Stimulated activated CD8-positive, alpha-beta memory T cell treated with anti-CD3 and anti-CD28 coated beads, Interleukin-7, amount 100 ng/mL, for 4 hours (primary cell): ENCODE data around the gene COX20.

Experiments used
- DNase-seq, 2 donors: peaks; one replicate each; pipeline ENCODE4 v3.0.0-alpha.2; 2020; ENCODE audit warnings: low read depth in 2 of 2

Gene COX20

DNA sequence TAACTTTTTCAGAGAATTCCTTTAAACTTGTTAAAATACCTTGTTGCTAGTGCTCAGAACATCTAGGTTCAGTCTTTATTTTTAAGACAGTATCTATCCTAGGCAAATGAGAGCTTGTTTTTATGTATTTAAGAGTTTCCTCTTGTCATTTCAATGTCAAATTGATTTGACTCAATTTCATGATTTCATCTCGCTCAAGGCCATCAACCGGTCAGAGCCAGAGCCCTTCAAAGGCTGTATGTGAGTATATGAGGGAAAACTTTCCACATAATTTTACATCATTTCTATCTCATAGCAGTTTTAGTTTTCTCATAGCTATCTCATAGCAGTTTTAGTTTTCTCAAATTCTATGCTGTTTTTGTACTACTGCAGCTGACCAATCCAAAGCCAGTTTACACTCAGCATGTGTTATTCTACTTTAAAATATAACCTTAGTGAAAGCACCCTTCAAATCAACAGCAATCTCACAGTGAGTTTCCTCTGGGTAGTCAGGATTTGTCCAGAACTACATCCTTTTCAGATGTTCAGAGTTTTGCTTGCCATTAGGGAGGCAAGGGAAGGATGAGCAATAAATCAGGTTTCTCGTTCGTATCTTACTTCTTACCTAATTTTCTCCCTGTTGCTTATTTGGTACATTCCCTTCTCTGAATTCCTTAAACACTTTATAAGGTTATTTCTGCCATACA lies 16.2 kb downstream of the COX20 start:
- no peak for DNase-seq

DNA sequence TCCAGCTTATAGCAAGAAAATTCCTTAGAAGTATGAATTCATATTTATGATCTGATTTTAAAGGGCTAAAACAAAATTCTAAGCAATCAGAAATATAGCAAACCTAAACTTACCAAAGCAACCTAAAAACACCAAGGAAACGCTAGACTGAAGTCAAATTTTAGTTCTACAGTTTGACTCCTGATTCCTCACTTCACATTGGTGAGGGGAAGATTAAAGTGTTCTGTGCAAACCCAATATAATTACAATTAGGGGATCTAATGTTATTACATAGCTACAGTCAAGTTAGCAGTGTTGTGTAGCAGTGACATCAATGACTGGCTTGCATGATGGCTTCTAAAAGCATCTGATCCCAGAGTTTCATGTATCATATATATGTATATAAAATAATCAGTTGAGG lies 17.2 kb downstream of the COX20 start:
- no peak for DNase-seq

DNA sequence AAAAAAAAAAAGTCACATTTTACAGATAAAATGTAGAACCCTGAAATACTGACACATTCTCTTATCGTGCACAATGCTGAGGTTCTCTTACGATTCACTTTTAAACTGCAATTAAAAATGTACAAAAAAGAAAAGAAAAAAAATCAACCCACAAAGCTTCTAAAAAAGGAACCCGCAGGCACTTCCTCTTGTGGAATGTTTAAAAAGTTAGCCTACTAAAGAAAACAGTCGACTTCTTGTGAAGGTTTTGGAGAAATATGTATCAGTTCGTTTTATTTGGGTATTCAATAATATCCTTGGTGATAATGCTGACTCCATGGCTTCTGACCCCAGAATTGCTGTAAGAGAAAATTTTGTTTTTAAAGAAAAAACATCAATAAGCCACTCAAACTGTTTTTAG lies 18.7 kb downstream of the COX20 start:
- DNase-seq: no peak

DNA sequence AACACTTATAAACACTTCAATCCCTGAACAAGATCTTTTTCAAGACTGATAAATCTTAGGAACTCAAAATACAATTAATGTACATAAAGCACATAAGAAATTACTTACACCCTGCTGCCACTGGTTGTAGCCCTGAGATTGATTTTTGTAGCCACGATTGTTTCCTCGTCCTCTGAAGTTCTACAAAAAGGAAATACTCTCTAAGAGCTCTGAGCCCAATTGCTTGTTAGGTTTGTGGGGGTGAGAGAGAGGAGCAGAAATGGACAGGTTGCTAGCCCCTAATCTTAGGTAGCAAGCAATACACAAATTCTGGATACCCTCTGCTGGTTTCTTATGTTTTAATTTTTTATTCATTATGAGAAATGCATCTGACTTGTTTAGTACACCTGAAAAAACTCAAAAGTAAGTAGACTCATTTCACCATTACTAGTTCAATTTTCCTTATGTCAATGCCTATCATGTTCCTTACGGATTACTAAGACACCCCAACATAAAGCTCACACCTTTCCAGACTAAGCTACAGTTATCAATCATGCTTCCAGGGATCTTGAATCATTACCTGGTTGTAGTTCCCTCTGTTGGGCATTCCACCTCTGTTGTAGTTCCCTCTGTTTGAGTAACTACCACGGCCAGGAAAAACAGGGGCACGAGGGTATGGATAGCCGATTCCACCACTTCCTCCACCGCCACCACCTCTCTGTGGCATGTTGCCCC lies 19.6 kb downstream of the COX20 start:
- DNase-seq: no peak

DNA sequence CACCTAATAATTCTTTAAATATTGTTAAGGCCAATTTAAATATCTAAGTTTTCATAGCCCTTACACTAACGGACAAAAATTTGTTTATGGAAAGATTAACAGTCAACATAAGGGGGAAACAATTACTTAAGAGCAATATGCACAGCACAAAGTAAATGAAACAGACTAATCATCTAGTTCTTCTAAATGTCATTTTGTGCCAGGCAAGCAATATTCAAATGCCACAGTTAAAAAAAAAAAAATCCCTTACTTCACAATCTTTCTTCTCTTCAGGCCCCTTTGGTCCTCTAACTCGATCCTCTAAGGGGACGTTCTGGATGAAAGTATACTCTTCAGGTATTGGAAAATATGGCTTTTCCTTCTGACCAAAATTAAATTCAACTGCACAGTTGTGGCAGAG lies 22.3 kb downstream of the COX20 start:
- no peak for DNase-seq

DNA sequence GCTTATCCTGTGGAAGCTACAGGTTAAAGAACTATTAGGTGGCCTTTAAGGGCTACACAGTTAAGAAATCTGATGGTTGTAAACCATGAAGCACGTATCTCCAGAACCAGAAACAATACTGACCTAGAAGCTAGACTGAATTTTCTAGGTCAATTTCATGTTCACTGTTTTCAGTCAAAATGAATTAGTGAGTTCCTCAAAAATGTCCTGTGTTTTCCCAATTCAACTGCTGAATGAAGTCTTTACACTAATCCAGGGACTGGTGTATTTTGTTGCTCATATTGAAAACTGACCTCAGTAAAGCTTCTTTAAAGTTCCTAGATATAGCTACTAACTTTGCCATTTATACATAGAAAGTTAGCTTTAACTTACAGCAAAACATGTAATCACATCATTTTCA lies 22.9 kb downstream of the COX20 start:
- no peak for DNase-seq

DNA sequence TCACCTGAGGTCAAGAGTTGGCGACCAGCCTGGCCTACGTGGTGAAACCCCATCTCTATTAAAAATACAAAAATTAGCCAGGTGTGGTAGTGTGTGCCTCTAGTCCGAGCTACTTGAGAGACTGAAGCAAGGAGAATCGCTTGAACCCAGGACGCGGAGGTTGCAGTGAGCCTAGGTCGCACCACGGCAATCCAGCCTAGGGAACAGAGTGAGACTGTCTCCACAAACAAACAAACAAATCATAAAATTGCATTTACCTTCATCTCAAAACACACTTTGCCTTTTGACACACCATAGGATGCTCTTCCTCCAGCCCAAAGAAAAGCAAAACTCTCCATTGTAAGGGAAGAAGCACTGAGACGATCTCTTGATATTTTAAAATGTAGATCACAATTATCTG lies 24.6 kb downstream of the COX20 start:
- DNase-seq: no peak

DNA sequence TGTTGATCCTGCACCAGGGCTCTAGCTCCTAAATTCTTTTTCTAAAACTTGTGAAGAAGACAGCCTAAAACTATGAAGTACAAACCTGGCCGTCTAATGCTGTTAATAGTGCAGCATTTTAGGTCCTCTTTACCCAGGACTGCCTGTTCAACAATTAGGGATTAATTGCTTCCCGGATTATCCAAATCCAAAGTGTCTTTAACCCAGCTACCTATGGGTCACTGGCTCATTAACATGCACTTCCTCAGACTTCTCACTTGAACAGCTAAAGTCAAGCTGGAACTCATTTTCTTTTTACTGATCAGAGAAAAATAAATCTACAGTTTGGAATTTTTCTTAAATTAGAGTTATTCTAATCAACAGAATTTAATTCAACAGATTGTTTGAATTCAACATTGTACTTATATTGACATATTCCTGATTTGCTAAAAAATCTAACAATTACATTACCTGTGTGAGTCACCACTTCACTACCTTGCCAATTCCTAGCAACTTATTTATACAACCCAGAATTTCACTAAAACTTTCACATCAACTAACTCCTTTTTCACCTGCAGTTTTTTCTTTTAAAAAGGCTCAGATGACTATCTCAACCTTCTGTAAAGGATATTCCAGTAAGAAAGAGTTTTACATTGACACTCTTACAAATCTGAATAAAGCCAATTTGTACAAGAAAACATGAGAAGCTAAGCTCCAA lies 25.6 kb downstream of the COX20 start:
- DNase-seq: no peak

DNA sequence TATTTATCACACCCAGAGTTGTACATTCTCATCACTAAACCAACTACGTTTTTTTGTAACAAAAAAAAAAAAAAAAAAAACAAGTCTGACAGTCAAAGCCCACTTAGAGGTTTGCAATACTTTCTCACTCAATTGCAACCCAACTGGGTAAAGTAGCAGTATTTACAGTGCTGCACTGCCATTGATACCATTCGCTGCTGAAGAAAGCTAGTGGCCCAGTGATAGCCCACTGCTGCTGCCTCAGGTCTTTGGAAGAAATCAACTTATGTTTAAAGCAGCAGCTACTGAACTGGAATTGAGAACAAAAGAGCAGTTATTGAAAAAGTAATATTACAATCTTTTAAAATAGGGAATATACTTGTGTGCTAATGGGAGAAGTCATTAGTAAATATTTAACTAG lies 26.2 kb downstream of the COX20 start:
- DNase-seq: no peak

DNA sequence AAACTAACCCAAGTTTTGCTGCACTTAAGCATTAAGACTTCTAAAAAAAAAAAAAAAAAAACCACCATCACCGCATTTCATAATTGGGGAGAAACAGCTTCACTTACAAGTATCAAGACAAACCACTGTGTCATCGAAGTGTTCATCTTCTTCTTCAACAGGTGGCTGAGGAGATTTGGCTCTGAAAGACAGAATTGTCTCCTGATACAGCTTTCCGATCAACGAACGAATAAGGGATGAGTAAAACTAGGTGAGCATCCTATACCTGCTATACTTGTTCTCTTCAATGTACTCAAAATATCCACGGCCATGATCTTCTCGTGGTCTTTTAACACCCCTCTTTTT lies 26.9 kb downstream of the COX20 start:
- DNase-seq: no peak

DNA sequence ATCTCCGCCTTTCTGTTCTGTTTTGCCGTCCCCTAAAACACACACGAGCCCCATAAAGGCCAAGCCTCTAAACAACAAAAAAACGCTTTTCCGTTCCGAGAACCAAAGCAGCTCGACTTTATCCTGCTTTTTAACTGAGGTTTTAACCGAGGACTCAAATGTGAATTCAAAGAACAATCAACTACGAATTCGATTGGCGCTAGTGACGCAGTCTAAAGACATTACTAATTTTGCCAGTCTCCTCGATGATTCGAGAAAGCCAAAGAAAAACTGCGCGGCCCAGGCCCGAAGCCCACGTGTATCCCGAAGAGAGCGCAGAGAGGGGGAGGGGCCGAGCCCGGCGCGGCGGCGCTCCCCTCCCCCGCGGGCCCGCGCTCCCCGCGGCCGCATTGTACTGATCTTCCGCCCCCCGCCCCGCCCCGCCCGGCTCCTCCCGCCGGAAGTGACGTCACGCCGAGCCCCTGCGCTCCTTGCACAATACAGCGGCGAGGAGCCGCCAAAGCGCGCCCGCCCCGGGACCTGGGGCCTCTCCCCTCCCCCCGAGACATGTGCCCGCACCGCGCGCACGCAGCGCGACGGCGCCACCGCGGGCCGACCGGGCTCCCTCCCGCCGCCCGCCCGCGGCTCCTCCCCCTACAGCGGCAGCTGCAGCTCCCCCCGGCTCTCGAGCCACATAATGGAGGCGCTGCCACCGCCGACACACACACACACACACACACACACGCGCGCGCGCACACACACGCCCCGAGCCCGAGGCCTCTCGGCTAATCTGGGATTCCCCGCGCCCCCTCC lies 27.4 kb downstream of the COX20 start:
- DNase-seq: peak; percentile 96 to 98

DNA sequence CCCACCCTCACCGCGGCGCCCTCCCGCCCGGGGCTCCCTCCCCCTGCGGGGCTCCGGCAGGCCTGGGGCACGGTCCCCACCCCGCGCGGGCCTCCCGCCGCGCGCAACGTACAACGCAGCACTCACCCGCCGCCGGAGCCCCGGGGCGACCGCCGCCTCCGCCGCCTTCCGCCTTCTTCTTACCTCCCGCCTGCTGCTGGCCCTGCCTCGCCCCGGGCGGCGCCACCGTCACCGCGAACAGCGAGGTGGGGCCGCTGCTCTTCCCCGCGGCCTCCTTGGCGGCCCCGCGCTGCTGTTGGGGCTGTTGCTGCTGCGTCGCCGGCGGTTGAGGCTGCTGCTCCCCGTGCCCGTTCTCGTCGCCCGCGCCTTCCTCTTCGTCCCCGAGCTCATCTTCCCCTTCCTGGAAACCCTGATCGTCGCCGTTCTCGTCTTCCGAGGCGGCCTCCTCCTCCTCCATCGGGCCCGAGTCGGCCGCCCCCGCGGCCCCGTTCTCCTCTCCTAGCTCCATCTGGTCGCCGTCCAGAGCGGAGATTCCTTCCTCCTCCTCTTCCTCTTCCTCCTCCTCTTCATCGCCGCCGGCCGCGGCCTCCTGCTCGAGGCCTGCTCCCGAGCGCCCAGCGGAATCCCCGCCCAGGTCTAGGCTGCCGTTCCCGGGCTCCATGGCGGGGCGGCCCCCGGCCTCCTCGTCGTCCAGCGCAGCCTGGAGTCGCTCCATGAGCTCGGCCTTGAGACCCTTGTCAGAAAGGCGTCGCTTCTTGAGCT lies 28.2 kb downstream of the COX20 start:
- peak in 1 of 2 donors; percentile 5 for DNase-seq

DNA sequence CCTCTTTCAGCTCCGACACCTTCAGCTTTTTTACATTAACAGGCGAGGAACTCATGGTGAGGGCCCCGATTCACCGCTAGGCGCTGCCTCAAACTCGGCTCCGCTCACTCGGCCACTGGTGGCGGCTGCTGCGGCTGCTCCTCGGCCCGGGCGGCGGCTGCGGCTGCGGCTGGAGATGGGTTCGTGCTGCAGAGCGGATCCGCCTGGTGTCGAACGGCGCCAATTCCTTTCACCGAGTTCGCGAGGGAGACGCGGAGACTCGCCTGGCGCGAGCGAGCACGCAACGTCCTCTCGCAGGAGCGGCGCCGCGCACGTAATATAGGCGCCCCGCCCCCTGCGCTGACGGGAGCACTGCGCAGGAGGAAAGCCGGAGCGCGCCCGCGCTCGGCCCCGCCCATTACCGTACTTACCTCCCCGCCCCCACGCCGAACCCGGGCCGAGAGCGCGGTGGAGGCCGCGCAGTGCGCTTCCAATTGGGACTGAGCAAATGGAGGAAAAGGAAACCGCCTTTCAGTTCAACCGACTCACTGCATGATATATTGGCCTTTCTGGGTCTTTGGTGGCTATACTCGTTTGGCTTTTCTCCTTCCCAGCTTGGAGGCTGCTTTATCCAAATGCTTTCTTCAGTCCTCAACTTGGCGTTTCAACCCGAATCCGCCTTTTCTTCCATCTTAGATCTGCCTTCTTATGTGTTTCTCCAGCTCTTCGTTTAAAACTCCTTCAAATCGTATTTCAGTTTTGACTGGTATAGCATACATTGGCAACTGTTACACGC lies 29.0 kb downstream of the COX20 start, which contains the start of gene HNRNPU:
Gene HNRNPU (minus strand): TSS at position 291 of the 775 bp plus-strand sequence. CDS start 236 bp downstream, at position 55.
- DNase-seq: peak; percentile 89 to 96

DNA sequence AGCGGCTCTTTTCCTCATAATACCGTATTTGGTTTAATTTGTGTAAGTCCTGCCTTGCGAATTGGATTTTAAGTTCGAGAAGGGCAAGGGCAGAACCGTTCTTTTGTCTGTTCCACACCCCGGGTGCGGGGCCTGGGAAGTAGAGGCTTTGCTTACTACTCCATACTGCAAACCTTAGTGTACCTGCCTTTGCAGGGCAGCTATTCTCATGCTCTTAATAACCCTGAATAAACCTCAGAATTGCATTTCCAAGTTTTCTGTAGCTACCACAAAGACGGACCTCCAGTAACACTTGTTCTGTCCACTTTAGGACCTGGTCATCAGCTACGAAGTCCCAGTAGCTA lies 29.5 kb downstream of the COX20 start:
- no peak for DNase-seq

DNA sequence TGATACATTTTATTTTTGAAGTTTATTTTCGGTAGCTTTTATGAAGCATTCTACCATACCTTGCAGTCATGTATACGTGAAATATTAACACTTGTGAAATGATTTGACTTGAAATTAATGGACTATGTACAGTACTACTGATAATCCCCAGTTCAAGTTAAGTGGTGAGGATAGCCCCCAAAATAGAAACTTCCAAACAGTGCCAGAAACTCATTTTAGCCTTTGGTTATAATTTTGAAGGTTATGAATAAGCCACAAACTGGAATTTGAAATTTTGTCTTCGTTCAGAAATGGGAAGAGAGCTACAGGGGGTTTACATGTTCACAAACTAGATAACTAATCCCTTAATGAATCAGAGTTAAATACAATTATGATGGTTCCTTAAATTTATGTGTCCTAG lies 30.4 kb downstream of the COX20 start:
- no peak for DNase-seq

DNA sequence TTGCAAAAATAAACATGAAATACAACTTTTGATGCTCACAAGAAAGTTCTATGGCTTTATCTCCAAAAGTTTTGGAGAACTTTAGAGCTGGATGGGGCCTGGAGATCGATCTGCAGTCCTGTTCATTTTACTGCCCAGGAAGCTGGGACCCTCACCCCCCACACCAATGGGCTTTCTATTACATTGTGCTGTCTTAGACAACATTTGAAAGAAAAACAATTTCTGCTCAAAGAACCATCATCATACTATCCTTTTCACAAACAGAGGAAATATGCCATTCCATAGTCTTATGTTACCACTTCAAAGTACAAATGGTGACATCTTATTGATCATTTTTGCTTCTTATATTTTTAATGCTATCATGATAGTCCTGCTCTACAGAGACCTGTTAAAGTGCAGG lies 30.9 kb downstream of the COX20 start:
- DNase-seq: no peak

DNA sequence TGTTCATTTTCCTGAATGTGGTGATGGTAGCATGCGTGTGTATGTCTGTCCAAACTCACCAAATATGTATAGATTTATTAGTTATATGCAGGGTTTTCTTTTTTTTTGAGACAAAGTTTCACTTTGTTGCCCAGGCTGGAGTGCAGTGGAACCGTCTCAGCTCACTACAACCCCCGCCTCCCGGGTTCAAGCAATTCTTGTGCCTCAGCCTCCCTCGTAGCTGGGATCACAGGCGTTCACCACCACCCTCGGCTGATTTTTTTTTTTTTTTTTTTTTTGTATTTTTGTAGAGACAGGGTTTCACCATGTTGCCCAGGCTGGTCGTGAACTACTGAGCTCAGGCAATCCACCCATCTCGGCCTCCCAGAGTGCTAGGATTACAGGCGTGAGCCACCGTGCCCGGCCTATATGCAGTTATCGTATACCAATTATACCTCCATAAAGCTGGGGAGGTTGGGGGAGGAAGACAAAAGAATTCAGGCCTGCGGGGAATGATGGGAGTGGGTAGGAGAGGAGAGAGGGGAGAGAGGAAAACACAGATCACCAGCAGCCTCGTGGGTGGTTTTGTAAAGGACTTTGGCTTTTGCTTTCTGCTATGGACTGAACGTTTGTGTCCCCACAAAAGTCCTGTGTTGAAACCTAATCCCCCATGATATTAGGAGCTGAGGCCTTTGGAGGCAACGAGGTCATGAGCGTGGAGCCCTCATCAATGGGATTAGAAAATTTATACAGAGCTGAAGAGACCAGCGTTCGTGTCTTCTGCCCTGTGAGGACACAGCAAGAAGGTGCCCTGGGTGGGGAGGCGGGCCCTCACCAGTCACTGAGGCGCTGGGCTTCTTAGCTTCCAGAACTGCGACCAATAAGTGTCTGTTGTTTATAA lies 33.3 kb downstream of the COX20 start:
- DNase-seq: no peak

DNA sequence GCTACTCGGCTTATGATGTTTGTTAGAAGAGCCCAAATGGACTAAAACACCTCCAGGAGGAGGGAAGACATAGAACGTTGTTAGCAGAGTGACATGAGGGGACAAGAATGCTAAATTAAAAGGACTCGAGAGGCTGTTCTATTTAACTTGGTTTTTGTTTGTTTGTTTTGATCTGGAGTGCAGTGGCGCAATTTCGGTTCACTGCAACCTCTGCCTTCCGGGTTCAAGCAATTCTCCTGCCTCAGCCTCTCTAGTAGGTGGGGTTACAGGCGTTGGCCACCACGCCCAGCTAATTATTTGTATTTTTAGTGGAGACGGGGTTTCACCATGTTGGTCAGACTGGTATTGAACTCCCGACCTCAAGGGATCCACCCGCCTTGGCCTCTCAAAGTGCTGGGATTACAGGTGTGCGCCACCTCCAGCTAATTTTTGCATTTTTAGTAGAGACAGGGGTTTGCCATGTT lies 33.9 kb downstream of the COX20 start:
- no peak for DNase-seq

DNA sequence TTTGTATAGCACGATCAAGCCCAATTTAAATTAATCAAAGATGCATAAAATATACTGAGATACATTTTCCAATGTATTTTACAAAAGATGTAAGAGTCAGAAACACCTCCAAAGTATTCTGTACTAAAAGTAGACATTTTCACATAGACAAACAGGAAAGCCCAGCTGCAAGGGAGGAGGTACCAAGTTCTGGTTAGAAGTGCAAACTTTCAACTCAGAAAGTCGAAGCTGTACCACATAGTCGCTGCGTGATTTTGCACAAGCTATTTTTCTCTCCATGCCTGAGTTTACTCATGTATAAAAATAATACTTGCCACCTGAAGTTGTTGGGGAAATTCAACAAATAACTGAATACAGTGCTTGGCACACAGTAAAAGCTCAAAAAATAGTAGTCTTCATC lies 34.5 kb downstream of the COX20 start:
- DNase-seq: no peak
